Fibroblast of pulmonary artery (primary cell): Measurements from ENCODE around the gene LCAT.

ENCODE experiments used
- DNase-seq: peaks from one replicate; pipeline ENCODE4 v3.0.0-alpha.2; 2010; ENCODE audit warnings: low read depth
- H3K4me3 ChIP-seq: replicated peaks from 2 replicates; pipeline ENCODE4 v1.5.1; 2011; ENCODE audit warnings: low read depth, mild to moderate bottlenecking, control low read depth, low read length, moderate library complexity
- CTCF ChIP-seq: IDR thresholded peaks from 2 replicates; pipeline ENCODE4 v1.5.1; 2011; ENCODE audit warnings: mild to moderate bottlenecking, control low read depth, low read length, inconsistent platforms; ENCODE audit errors: missing control alignments

LCAT gene

GRCh38 chr16:67892375-67892774, 51.5 kb downstream of the LCAT start:
- no peak for TF ChIP-seq CTCF
- DNase-seq = no peak
- H3K4me3 ChIP-seq = peak overlapping the region; percentile 48
